WTC11 (cell line): Measurements from ENCODE around the gene NECTIN1. TPM values are rescaled to one million over a fixed set of nuclear protein-coding genes. Genes with fewer than 3 reads are reported as not detected.

Experiments used
- ATAC-seq: fragments of 200-7000 bp; cut with Tn5 transposase; 2 replicates; pipeline ENCODE4 v1.10.0; 2021; ENCODE audit warnings: mild to moderate bottlenecking, moderate library complexity
- Bru-seq: library from RNA; stranded (reverse); fragments of 400-500 nt; gene quantifications from one replicate; lab custom pipeline; 2021; lab: Mats Ljungman, UMichigan
- CTCF ChIA-PET: fragments of 300-600 bp; sonication (Branson Sonifier 250); formaldehyde crosslinking; loops from one replicate; lab custom pipeline; 2021; ENCODE audit warnings: antibody characterized with exemption; lab: Charles Lee
- POLR2A ChIA-PET: fragments of 350-600 bp; sonication (Branson Sonifier 250); formaldehyde crosslinking; loops from one replicate; lab custom pipeline; 2021; ENCODE audit warnings: antibody characterized with exemption; lab: Charles Lee
- DNase-seq: peaks from one replicate; pipeline ENCODE4 v3.0.0; 2021; ENCODE audit warnings: low spot score
- H3K27ac Mint-ChIP-seq: 2 replicates; pipeline ENCODE4 v1.8.0; 2021; ENCODE audit warnings: mixed read lengths
- H3K27me3 Mint-ChIP-seq: 2 replicates; pipeline ENCODE4 v1.8.0; 2021; ENCODE audit warnings: low read depth, mild to moderate bottlenecking, moderate library complexity, mixed read lengths
- H3K36me3 Mint-ChIP-seq: 2 replicates; pipeline ENCODE4 v1.8.0; 2021; ENCODE audit warnings: mixed read lengths
- H3K4me1 Mint-ChIP-seq: 2 replicates; pipeline ENCODE4 v1.8.0; 2022; ENCODE audit warnings: mixed read lengths
- H3K4me3 Mint-ChIP-seq: 2 replicates; pipeline ENCODE4 v1.8.0; 2021; ENCODE audit warnings: mild to moderate bottlenecking, moderate library complexity, mixed read lengths
- H3K9me3 Mint-ChIP-seq: 2 replicates; pipeline ENCODE4 v1.8.0; 2021; ENCODE audit warnings: mixed read lengths
- CBFB ChIP-seq: sonication (generic); formaldehyde crosslinking; IDR thresholded peaks from 2 replicates; pipeline ENCODE4 v1.8.1; 2022; ENCODE audit warnings: mild to moderate bottlenecking, low read depth, missing genetic modification reagents
- HMGA2 ChIP-seq: fragments of 250-450 bp; sonication (Bioruptor Pico); IDR thresholded peaks from 2 replicates; pipeline ENCODE4 v1.4.0; 2021; ENCODE audit warnings: mild to moderate bottlenecking, moderate library complexity
- KAT7 ChIP-seq: sonication (generic); formaldehyde crosslinking; IDR thresholded peaks from 2 replicates; pipeline ENCODE4 v1.8.1; 2023; ENCODE audit warnings: missing genetic modification reagents, mild to moderate bottlenecking, borderline replicate concordance
- NR2C2 ChIP-seq: sonication (generic); formaldehyde crosslinking; IDR thresholded peaks from 2 replicates; pipeline ENCODE4 v1.8.0; 2022; ENCODE audit warnings: mild to moderate bottlenecking, missing genetic modification reagents
- NR3C1 ChIP-seq: sonication (generic); formaldehyde crosslinking; conservative IDR thresholded peaks from 2 replicates; pipeline ENCODE4 v1.8.1; 2023; ENCODE audit warnings: low read depth, mild to moderate bottlenecking, missing genetic modification reagents
- RELA ChIP-seq: sonication (generic); formaldehyde crosslinking; IDR thresholded peaks from 2 replicates; pipeline ENCODE4 v1.8.1; 2022; ENCODE audit warnings: missing genetic modification reagents, mild to moderate bottlenecking, borderline replicate concordance
- SP1 ChIP-seq: sonication (generic); formaldehyde crosslinking; conservative IDR thresholded peaks from 2 replicates; pipeline ENCODE4 v1.8.1; 2022; ENCODE audit warnings: missing genetic modification reagents
- TEAD1 ChIP-seq: sonication (generic); formaldehyde crosslinking; IDR thresholded peaks from 2 replicates; pipeline ENCODE4 v1.8.0; 2022; ENCODE audit warnings: mild to moderate bottlenecking, missing genetic modification reagents
- TP53 ChIP-seq: sonication (generic); formaldehyde crosslinking; IDR thresholded peaks from 2 replicates; pipeline ENCODE4 v1.8.1; 2023; ENCODE audit warnings: mild to moderate bottlenecking, missing genetic modification reagents
- ZBTB21 ChIP-seq: sonication (generic); formaldehyde crosslinking; IDR thresholded peaks from 2 replicates; pipeline ENCODE4 v1.8.1; 2023; ENCODE audit warnings: mild to moderate bottlenecking, missing genetic modification reagents, borderline replicate concordance
- ZNF263 ChIP-seq: sonication (generic); formaldehyde crosslinking; IDR thresholded peaks from 2 replicates; pipeline ENCODE4 v1.8.1; 2022; ENCODE audit warnings: low read depth, mild to moderate bottlenecking, moderate library complexity, missing genetic modification reagents
- long read RNA-seq, 3 experiments: library from RNA in 1 of 3; library from capped mRNA in 1 of 3; library from polyadenylated mRNA in 1 of 3; unstranded in 2 of 3; stranded (forward) in 1 of 3; transcript quantifications; one replicate each; pipeline ENCODE4 v2.0.0, GENCODE V29; 2021
- total RNA-seq: library from RNA; stranded (reverse); gene quantifications from 3 replicates; pipeline ENCODE4 v1.2.3, GENCODE V29; 2021
- TF ChIP-seq, protein P1 (sequence below): sonication (generic); formaldehyde crosslinking; conservative IDR thresholded peaks from 2 replicates; pipeline ENCODE4 v1.8.1; 2023; ENCODE audit warnings: mild to moderate bottlenecking, low read depth, missing genetic modification reagents, moderate library complexity
- TF ChIP-seq, protein P2 (sequence below): sonication (generic); formaldehyde crosslinking; IDR thresholded peaks from 2 replicates; pipeline ENCODE4 v1.8.1; 2022; ENCODE audit warnings: missing genetic modification reagents, borderline replicate concordance
- TF ChIP-seq, protein P3 (sequence below): fragments of 200-600 bp; IDR thresholded peaks from 2 replicates; pipeline ENCODE4 v1.8.0; 2022; ENCODE audit warnings: antibody characterized with exemption
- TF ChIP-seq, protein P4 (sequence below): sonication (generic); formaldehyde crosslinking; IDR thresholded peaks from 2 replicates; pipeline ENCODE4 v1.8.1; 2022; ENCODE audit warnings: mild to moderate bottlenecking, moderate library complexity, missing genetic modification reagents
- TF ChIP-seq, protein P5 (sequence below): sonication (generic); formaldehyde crosslinking; IDR thresholded peaks from 2 replicates; pipeline ENCODE4 v1.8.0; 2022; ENCODE audit warnings: missing genetic modification reagents
- TF ChIP-seq, protein P6 (sequence below): sonication (generic); formaldehyde crosslinking; IDR thresholded peaks from 2 replicates; pipeline ENCODE4 v1.8.0; 2022; ENCODE audit warnings: mild to moderate bottlenecking, missing genetic modification reagents
- TF ChIP-seq, protein P7 (sequence below): sonication (generic); formaldehyde crosslinking; IDR thresholded peaks from 2 replicates; pipeline ENCODE4 v1.8.1; 2023; ENCODE audit warnings: mild to moderate bottlenecking, moderate library complexity, missing genetic modification reagents

The NECTIN1 gene, protein sequence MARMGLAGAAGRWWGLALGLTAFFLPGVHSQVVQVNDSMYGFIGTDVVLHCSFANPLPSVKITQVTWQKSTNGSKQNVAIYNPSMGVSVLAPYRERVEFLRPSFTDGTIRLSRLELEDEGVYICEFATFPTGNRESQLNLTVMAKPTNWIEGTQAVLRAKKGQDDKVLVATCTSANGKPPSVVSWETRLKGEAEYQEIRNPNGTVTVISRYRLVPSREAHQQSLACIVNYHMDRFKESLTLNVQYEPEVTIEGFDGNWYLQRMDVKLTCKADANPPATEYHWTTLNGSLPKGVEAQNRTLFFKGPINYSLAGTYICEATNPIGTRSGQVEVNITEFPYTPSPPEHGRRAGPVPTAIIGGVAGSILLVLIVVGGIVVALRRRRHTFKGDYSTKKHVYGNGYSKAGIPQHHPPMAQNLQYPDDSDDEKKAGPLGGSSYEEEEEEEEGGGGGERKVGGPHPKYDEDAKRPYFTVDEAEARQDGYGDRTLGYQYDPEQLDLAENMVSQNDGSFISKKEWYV
- total RNA-seq (68.4 to 86.2 TPM (median 69.5 TPM) in 3 replicates), Bru-seq, nascent RNA (percentile 65 among the genes with signal in this experiment)
- long read RNA-seq, experiment 1, full-length matches to known transcripts, result 41 of 127 reads
- long read RNA-seq, experiment 1, partial matches to known transcripts, result 15 of 127 reads
- long read RNA-seq, experiment 1, other reads (novel, unspliced or antisense), result 71 of 127 reads
- long read RNA-seq, experiment 2, full-length matches to known transcripts, result 29 of 102 reads
- long read RNA-seq, experiment 2, partial matches to known transcripts, result 69 of 102 reads
- long read RNA-seq, experiment 2, other reads (novel, unspliced or antisense), result 4 of 102 reads
- long read RNA-seq, experiment 3, partial matches to known transcripts, result 2 of 3 reads
- long read RNA-seq, experiment 3, other reads (novel, unspliced or antisense), result 0 of 3 reads

DNA sequence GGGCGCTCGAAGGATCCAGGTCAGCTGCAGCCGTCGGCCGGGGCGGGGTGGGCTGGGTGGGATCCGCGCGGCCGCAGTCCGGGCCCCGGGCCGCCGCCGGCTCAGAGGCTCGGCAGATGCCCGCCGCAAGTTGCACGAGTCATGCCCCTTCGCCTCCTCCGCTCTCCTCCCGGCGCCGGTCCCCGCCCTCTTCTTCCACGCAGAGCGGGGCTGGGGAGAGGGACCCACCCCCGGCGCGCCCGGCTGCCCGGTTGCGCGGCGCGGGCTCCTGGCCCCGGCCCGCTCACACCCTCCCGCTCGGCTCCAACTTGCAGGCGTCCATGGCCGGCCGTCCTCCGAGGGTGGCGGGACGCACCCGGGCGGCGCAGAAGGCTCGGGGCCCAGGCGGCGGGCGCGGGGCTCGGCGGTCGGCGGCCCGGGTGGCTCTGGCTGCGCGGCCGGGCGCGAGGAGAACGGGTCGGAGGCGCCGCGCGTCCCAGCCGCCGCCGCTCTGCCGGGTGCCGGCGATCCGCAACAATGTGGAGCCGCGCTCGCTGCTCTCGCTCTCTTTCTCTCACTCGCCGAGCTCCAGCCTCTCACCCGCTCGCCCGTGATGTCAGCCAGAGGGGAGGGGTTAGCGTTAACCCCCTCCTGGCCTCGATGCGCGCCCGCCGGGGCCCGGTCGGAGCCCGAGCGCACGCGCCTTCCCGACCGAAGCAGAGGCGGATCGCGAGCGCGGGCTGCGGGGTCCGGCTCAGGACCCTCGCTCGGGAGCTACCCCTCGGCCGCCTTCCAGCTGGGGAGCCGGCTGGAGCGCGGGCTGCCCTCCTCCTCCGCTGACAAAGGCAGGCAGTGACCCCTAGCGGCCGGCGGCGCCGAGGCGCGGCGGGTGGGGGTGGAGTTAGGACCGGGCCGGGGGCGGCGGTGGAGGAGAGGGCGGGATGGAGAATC is at the start of gene NECTIN1:
TSS of gene NECTIN1 (minus strand) at position 550 of the 930 bp plus-strand sequence. CDS start 647 bp downstream, outside the sequence.
- H3K27ac Mint-ChIP-seq, result peak within 1 kb of the TSS; percentile 75
- ATAC-seq (peak; percentile 71), DNase-seq (peak; percentile 96)
- H3K36me3 Mint-ChIP-seq, result no peaks in the 10 kb centered on the region
- no peaks in the 10 kb centered on the region for H3K9me3 Mint-ChIP-seq
- POLR2A ChIA-PET, result interaction anchor here (0.8 to 1.9 kb wide), 7 partner anchors 8 to 233 kb away, joined by 3 to 7 read pairs (median 5); no protein-coding TSS in a partner anchor
- peak within 1 kb of the TSS; percentile 95 for H3K4me3 Mint-ChIP-seq
- H3K27me3 Mint-ChIP-seq, result peaks cover 4% of the 10 kb centered on the region; the same call in 1 of the 2 replicates
- H3K4me1 Mint-ChIP-seq, result peaks cover 35% of the 10 kb centered on the region
- CTCF ChIA-PET, result interaction anchor here (0.6 to 3.4 kb wide), 76 partner anchors 9 to 608 kb away, joined by 3 to 45 read pairs (median 5); no protein-coding TSS in a partner anchor
- TF ChIP-seq RELA (CRISPR knock-in tag), result no peak
- TF ChIP-seq KAT7 (CRISPR knock-in tag), result peak; percentile 61; the same call in 1 of the 2 replicates
- TF ChIP-seq, protein P1, sequence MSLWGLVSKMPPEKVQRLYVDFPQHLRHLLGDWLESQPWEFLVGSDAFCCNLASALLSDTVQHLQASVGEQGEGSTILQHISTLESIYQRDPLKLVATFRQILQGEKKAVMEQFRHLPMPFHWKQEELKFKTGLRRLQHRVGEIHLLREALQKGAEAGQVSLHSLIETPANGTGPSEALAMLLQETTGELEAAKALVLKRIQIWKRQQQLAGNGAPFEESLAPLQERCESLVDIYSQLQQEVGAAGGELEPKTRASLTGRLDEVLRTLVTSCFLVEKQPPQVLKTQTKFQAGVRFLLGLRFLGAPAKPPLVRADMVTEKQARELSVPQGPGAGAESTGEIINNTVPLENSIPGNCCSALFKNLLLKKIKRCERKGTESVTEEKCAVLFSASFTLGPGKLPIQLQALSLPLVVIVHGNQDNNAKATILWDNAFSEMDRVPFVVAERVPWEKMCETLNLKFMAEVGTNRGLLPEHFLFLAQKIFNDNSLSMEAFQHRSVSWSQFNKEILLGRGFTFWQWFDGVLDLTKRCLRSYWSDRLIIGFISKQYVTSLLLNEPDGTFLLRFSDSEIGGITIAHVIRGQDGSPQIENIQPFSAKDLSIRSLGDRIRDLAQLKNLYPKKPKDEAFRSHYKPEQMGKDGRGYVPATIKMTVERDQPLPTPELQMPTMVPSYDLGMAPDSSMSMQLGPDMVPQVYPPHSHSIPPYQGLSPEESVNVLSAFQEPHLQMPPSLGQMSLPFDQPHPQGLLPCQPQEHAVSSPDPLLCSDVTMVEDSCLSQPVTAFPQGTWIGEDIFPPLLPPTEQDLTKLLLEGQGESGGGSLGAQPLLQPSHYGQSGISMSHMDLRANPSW, result no peak
- TF ChIP-seq TEAD1, result peak; percentile 75
- TF ChIP-seq, protein P2, sequence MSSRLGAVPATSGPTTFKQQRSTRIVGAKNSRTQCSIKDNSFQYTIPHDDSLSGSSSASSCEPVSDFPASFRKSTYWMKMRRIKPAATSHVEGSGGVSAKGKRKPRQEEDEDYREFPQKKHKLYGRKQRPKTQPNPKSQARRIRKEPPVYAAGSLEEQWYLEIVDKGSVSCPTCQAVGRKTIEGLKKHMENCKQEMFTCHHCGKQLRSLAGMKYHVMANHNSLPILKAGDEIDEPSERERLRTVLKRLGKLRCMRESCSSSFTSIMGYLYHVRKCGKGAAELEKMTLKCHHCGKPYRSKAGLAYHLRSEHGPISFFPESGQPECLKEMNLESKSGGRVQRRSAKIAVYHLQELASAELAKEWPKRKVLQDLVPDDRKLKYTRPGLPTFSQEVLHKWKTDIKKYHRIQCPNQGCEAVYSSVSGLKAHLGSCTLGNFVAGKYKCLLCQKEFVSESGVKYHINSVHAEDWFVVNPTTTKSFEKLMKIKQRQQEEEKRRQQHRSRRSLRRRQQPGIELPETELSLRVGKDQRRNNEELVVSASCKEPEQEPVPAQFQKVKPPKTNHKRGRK (CRISPR knock-in tag), result no peak
- TF ChIP-seq ZBTB21 (CRISPR knock-in tag), result no peak
- TF ChIP-seq, protein P3, sequence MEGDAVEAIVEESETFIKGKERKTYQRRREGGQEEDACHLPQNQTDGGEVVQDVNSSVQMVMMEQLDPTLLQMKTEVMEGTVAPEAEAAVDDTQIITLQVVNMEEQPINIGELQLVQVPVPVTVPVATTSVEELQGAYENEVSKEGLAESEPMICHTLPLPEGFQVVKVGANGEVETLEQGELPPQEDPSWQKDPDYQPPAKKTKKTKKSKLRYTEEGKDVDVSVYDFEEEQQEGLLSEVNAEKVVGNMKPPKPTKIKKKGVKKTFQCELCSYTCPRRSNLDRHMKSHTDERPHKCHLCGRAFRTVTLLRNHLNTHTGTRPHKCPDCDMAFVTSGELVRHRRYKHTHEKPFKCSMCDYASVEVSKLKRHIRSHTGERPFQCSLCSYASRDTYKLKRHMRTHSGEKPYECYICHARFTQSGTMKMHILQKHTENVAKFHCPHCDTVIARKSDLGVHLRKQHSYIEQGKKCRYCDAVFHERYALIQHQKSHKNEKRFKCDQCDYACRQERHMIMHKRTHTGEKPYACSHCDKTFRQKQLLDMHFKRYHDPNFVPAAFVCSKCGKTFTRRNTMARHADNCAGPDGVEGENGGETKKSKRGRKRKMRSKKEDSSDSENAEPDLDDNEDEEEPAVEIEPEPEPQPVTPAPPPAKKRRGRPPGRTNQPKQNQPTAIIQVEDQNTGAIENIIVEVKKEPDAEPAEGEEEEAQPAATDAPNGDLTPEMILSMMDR, result peak; percentile 90
- TF ChIP-seq, protein P4, sequence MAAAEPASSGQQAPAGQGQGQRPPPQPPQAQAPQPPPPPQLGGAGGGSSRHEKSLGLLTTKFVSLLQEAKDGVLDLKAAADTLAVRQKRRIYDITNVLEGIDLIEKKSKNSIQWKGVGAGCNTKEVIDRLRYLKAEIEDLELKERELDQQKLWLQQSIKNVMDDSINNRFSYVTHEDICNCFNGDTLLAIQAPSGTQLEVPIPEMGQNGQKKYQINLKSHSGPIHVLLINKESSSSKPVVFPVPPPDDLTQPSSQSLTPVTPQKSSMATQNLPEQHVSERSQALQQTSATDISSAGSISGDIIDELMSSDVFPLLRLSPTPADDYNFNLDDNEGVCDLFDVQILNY (CRISPR knock-in tag), result 0 out of 2 replicates have a peak, but pooled peaks have one; percentile 32
- no peak for TF ChIP-seq CBFB (CRISPR knock-in tag)
- TF ChIP-seq, protein P5, sequence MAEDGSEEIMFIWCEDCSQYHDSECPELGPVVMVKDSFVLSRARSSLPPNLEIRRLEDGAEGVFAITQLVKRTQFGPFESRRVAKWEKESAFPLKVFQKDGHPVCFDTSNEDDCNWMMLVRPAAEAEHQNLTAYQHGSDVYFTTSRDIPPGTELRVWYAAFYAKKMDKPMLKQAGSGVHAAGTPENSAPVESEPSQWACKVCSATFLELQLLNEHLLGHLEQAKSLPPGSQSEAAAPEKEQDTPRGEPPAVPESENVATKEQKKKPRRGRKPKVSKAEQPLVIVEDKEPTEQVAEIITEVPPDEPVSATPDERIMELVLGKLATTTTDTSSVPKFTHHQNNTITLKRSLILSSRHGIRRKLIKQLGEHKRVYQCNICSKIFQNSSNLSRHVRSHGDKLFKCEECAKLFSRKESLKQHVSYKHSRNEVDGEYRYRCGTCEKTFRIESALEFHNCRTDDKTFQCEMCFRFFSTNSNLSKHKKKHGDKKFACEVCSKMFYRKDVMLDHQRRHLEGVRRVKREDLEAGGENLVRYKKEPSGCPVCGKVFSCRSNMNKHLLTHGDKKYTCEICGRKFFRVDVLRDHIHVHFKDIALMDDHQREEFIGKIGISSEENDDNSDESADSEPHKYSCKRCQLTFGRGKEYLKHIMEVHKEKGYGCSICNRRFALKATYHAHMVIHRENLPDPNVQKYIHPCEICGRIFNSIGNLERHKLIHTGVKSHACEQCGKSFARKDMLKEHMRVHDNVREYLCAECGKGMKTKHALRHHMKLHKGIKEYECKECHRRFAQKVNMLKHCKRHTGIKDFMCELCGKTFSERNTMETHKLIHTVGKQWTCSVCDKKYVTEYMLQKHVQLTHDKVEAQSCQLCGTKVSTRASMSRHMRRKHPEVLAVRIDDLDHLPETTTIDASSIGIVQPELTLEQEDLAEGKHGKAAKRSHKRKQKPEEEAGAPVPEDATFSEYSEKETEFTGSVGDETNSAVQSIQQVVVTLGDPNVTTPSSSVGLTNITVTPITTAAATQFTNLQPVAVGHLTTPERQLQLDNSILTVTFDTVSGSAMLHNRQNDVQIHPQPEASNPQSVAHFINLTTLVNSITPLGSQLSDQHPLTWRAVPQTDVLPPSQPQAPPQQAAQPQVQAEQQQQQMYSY (CRISPR knock-in tag), result no peak
- TF ChIP-seq TP53, result peak; percentile 77; the same call in 1 of the 2 replicates
- TF ChIP-seq NR3C1 (CRISPR knock-in tag), result no peak
- TF ChIP-seq SP1, result peak; percentile 80
- TF ChIP-seq HMGA2 (CRISPR knock-in tag), result no peak
- TF ChIP-seq NR2C2 (CRISPR knock-in tag), result no peak
- TF ChIP-seq ZNF263 (CRISPR knock-in tag), result no peak
- TF ChIP-seq, protein P6, sequence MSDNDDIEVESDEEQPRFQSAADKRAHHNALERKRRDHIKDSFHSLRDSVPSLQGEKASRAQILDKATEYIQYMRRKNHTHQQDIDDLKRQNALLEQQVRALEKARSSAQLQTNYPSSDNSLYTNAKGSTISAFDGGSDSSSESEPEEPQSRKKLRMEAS (CRISPR knock-in tag), result peak; percentile 79
- TF ChIP-seq, protein P7, sequence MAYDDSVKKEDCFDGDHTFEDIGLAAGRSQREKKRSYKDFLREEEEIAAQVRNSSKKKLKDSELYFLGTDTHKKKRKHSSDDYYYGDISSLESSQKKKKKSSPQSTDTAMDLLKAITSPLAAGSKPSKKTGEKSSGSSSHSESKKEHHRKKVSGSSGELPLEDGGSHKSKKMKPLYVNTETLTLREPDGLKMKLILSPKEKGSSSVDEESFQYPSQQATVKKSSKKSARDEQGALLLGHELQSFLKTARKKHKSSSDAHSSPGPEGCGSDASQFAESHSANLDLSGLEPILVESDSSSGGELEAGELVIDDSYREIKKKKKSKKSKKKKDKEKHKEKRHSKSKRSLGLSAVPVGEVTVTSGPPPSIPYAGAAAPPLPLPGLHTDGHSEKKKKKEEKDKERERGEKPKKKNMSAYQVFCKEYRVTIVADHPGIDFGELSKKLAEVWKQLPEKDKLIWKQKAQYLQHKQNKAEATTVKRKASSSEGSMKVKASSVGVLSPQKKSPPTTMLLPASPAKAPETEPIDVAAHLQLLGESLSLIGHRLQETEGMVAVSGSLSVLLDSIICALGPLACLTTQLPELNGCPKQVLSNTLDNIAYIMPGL (CRISPR knock-in tag), result peak; percentile 99
